Endodermal cell (in vitro differentiated cells): ENCODE measurements around the gene VTA1. TPM values are rescaled to one million over a fixed set of nuclear protein-coding genes. Genes with fewer than 3 reads are reported as not detected.

ENCODE experiments used
- DNase-seq: peaks from one replicate; pipeline ENCODE4 v3.0.0-alpha.2; 2017
- H3K27ac ChIP-seq: 2 replicates; pipeline ENCODE4 v1.5.1; 2013; ENCODE audit warnings: mild to moderate bottlenecking, low read depth, low read length, moderate library complexity
- H3K27me3 ChIP-seq: 2 replicates; pipeline ENCODE4 v1.6.1; 2013; ENCODE audit warnings: mild to moderate bottlenecking, low read length, moderate library complexity; ENCODE audit not compliant: insufficient read depth, control insufficient read depth, poor library complexity, severe bottlenecking
- H3K36me3 ChIP-seq: 2 replicates; pipeline ENCODE4 v1.7.0; 2013; ENCODE audit warnings: mild to moderate bottlenecking, low read length, moderate library complexity; ENCODE audit not compliant: control insufficient read depth, insufficient read depth
- H3K4me1 ChIP-seq: one replicate; pipeline ENCODE4 v1.7.0; 2013; ENCODE audit warnings: low read length; ENCODE audit not compliant: control insufficient read depth, insufficient read depth
- H3K4me3 ChIP-seq: 2 replicates; pipeline ENCODE4 v1.5.1; 2013; ENCODE audit warnings: mild to moderate bottlenecking, low read length, moderate library complexity
- H3K9ac ChIP-seq: 2 replicates; pipeline ENCODE4 v1.6.1; 2013; ENCODE audit warnings: mild to moderate bottlenecking, low read length, moderate library complexity; ENCODE audit not compliant: poor library complexity, severe bottlenecking; ENCODE audit errors: extremely low read depth
- H3K9me3 ChIP-seq: 2 replicates; pipeline ENCODE4 v1.6.1; 2013; ENCODE audit warnings: mild to moderate bottlenecking, low read length, moderate library complexity; ENCODE audit not compliant: control insufficient read depth
- H3K27ac Mint-ChIP-seq: 2 replicates; pipeline ENCODE4 v1.8.0; 2020; ENCODE audit warnings: mixed read lengths
- H3K27me3 Mint-ChIP-seq: 2 replicates; pipeline ENCODE4 v1.8.0; 2021; ENCODE audit warnings: mild to moderate bottlenecking, mixed read lengths; ENCODE audit not compliant: insufficient read depth
- H3K36me3 Mint-ChIP-seq: 2 replicates; pipeline ENCODE4 v1.8.0; 2020; ENCODE audit warnings: low read depth, mixed read lengths
- H3K4me1 Mint-ChIP-seq: 2 replicates; pipeline ENCODE4 v1.8.0; 2020; ENCODE audit warnings: mixed read lengths
- H3K4me3 Mint-ChIP-seq: 2 replicates; pipeline ENCODE4 v1.8.0; 2020; ENCODE audit warnings: mild to moderate bottlenecking, moderate library complexity, mixed read lengths
- H3K9me3 Mint-ChIP-seq: 2 replicates; pipeline ENCODE4 v1.8.0; 2020; ENCODE audit warnings: mild to moderate bottlenecking, mixed read lengths
- WGBS, 2 experiments: methylation state at CpG; one replicate each; pipeline versions ENCODE4 v1.1.5 to v1.1.7; 2013; ENCODE audit warnings: missing lambda C conversion rate in 2 of 2, mixed read lengths in 1 of 2; ENCODE audit not compliant: insufficient coverage in 1 of 2, insufficient read length in 1 of 2; 5-methylcytosine and 5-hydroxymethylcytosine counted together
- total RNA-seq, 2 donors: library from RNA; stranded (reverse); fragmentation: NEBNext Ultra II Directional in 1 of 2; extraction: Animal tissue kit (Norgen Biotek cat#: 25700) in 1 of 2; gene quantifications; 2 replicates in 1 of 2; 3 replicates in 1 of 2; pipeline ENCODE4 v1.2.1, GENCODE V29; 2021
- TF ChIP-seq, protein P1 (sequence below): fragments of 200-600 bp; sonication (generic); conservative IDR thresholded peaks from 2 replicates; pipeline ENCODE4 v1.5.0; 2021; ENCODE audit warnings: antibody characterized with exemption, mild to moderate bottlenecking

The VTA1 gene
- total RNA-seq, 2 donors from 2014 or later = 64.4 to 68.8 TPM

- peaks cover 5% of the 10 kb centered on the region for H3K4me1 Mint-ChIP-seq
- DNase-seq = no peak
- no peaks in the 10 kb centered on the region for H3K27me3 Mint-ChIP-seq
- Histone ChIP-seq H3K9ac (no peak overlapping the region), H3K27me3 (no peaks in the 10 kb centered on the region), H3K36me3 (no peaks in the 10 kb centered on the region), H3K4me3 (no peak overlapping the region), H3K4me1 (no peaks in the 10 kb centered on the region), H3K9me3 (no peaks in the 10 kb centered on the region), H3K27ac (no peak overlapping the region)
- H3K4me3 Mint-ChIP-seq = no peak overlapping the region
- TF ChIP-seq, protein P1, sequence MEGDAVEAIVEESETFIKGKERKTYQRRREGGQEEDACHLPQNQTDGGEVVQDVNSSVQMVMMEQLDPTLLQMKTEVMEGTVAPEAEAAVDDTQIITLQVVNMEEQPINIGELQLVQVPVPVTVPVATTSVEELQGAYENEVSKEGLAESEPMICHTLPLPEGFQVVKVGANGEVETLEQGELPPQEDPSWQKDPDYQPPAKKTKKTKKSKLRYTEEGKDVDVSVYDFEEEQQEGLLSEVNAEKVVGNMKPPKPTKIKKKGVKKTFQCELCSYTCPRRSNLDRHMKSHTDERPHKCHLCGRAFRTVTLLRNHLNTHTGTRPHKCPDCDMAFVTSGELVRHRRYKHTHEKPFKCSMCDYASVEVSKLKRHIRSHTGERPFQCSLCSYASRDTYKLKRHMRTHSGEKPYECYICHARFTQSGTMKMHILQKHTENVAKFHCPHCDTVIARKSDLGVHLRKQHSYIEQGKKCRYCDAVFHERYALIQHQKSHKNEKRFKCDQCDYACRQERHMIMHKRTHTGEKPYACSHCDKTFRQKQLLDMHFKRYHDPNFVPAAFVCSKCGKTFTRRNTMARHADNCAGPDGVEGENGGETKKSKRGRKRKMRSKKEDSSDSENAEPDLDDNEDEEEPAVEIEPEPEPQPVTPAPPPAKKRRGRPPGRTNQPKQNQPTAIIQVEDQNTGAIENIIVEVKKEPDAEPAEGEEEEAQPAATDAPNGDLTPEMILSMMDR = no peak
- no peaks in the 10 kb centered on the region for H3K9me3 Mint-ChIP-seq
- no peak overlapping the region for H3K27ac Mint-ChIP-seq
- no peaks in the 10 kb centered on the region for H3K36me3 Mint-ChIP-seq
Measured at GRCh38 chr6:142241061-142241460, 94.0 kb downstream of the VTA1 start.

GRCh38 chr6:142242269-142242668, 95.2 kb downstream of the VTA1 start:
- 90 to 100% methylated on average over 2 to 4 of the region's 4 CpGs for WGBS, 2 experiments
- Mint-ChIP-seq H3K36me3 (no peaks in the 10 kb centered on the region), H3K27ac (no peak overlapping the region), H3K4me1 (peaks cover 5% of the 10 kb centered on the region), H3K4me3 (no peak overlapping the region), H3K9me3 (no peaks in the 10 kb centered on the region), H3K27me3 (no peaks in the 10 kb centered on the region)
- no peaks in the 10 kb centered on the region for H3K36me3 ChIP-seq
- H3K4me3 ChIP-seq = no peak overlapping the region
- DNase-seq = no peak
- no peaks in the 10 kb centered on the region for H3K9me3 ChIP-seq
- H3K27me3 ChIP-seq = no peaks in the 10 kb centered on the region
- TF ChIP-seq, protein P1 = no peak
- no peak overlapping the region for H3K9ac ChIP-seq
- H3K4me1 ChIP-seq = no peaks in the 10 kb centered on the region
- H3K27ac ChIP-seq = no peak overlapping the region

DNA sequence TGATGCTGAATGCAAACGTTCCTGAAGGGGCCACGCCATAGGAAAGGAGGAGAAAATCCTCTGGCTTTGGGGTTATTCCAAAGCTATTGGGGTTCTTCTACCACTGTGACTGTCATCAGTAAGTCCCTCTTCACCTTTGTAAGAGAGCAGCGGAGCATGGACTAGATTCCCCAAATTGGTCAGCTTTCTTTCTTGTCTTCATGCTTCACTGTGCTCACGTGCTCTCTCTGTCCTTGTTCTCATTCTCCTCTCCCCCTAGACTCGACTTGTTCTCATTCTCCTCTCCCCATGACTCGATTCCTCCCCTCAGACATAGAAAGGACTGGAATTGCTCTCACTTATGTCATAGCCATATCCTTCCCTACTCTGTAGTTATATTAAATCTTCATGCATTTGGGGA, 99.9 kb downstream of the VTA1 start:
- Mint-ChIP-seq H3K27ac (no peak overlapping the region), H3K9me3 (no peaks in the 10 kb centered on the region), H3K36me3 (no peaks in the 10 kb centered on the region), H3K27me3 (no peaks in the 10 kb centered on the region), H3K4me1 (peaks cover 5% of the 10 kb centered on the region), H3K4me3 (no peak overlapping the region)
- Histone ChIP-seq H3K27me3 (no peaks in the 10 kb centered on the region), H3K4me1 (no peaks in the 10 kb centered on the region), H3K9me3 (no peaks in the 10 kb centered on the region), H3K9ac (no peak overlapping the region), H3K27ac (no peak overlapping the region), H3K36me3 (no peaks in the 10 kb centered on the region), H3K4me3 (no peak overlapping the region)
- DNase-seq = no peak
- 86 to 91% methylated on average over 3 to 6 of the region's 6 CpGs for WGBS, 2 experiments
- TF ChIP-seq, protein P1 = no peak
